Stimulated activated naive CD8-positive, alpha-beta T cell treated with anti-CD3 and anti-CD28 coated beads, Interleukin-15, amount 100 ng/mL, for 72 hours (primary cell): Measurements from ENCODE around the gene ATG7.
"Not testable (repeated sequence)": the region's sequence is repeated elsewhere in the genome, so short reads cannot be mapped to it uniquely, and the experiment has no call there.

Experiments used
- ATAC-seq: fragments of 150-1000 bp; cut with Tn5 transposase; 2 replicates; pipeline ENCODE4 v1.10.0; 2021; ENCODE audit warnings: mild to moderate bottlenecking, moderate library complexity
- DNase-seq, 2 donors: peaks; one replicate each; pipeline ENCODE4 v3.0.0; 2021 to 2022
- H3K27ac Mint-ChIP-seq, 2 donors: one replicate each; pipeline ENCODE4 v1.8.0; 2022; ENCODE audit warnings: mild to moderate bottlenecking in 2 of 2, mixed read lengths in 2 of 2, moderate library complexity in 2 of 2
- H3K27me3 Mint-ChIP-seq: one replicate; pipeline ENCODE4 v1.8.0; 2022; ENCODE audit warnings: mixed read lengths
- H3K4me1 Mint-ChIP-seq: one replicate; pipeline ENCODE4 v1.8.0; 2022; ENCODE audit warnings: mild to moderate bottlenecking, mixed read lengths
- H3K4me3 Mint-ChIP-seq, 2 donors: one replicate each; pipeline ENCODE4 v1.8.0; 2022; ENCODE audit warnings: mild to moderate bottlenecking in 2 of 2, mixed read lengths in 2 of 2, moderate library complexity in 1 of 2
- H3K9me3 Mint-ChIP-seq, 2 donors: one replicate each; pipeline ENCODE4 v1.8.0; 2022; ENCODE audit warnings: mixed read lengths in 2 of 2

The ATG7 gene

GRCh38 chr3:11457135-11457534 is 184.9 kb downstream of the ATG7 start:
- DNase-seq (no peak), ATAC-seq (no peak)
- Mint-ChIP-seq H3K9me3 (no peaks in the 10 kb centered on the region), H3K27ac (no peak overlapping the region), H3K4me3 (no peak overlapping the region), H3K27me3 (no peaks in the 10 kb centered on the region), H3K4me1 (peaks cover 10% of the 10 kb centered on the region)

GRCh38 chr3:11459186-11459824 is 187.1 kb downstream of the ATG7 start:
- Mint-ChIP-seq H3K4me3 (no peak overlapping the region), H3K27ac (no peak overlapping the region), H3K27me3 (no peaks in the 10 kb centered on the region), H3K9me3 (no peaks in the 10 kb centered on the region), H3K4me1 (no peaks in the 10 kb centered on the region)
- ATAC-seq (no peak), DNase-seq (no peak)

GRCh38 chr3:11461226-11461625 is 189.0 kb downstream of the ATG7 start:
- H3K27ac Mint-ChIP-seq = no peak overlapping the region

GRCh38 chr3:11462673-11463072 is 190.5 kb downstream of the ATG7 start:
- not testable (repeated sequence) for DNase-seq, H3K4me3 Mint-ChIP-seq, ATAC-seq, H3K27me3 Mint-ChIP-seq, H3K4me1 Mint-ChIP-seq, H3K27ac Mint-ChIP-seq, H3K9me3 Mint-ChIP-seq

More at GRCh38 chr3:11461226-11461625, 189.0 kb downstream of the ATG7 start:
- H3K4me3 Mint-ChIP-seq = no peak overlapping the region
- H3K27me3 Mint-ChIP-seq = no peaks in the 10 kb centered on the region
- ATAC-seq (no peak), DNase-seq (no peak)
- no peaks in the 10 kb centered on the region for H3K4me1 Mint-ChIP-seq
- H3K9me3 Mint-ChIP-seq = no peaks in the 10 kb centered on the region

- H3K27ac Mint-ChIP-seq = no peak overlapping the region
- H3K4me3 Mint-ChIP-seq = no peak overlapping the region
- DNase-seq (no peak), ATAC-seq (no peak)
- H3K4me1 Mint-ChIP-seq = no peaks in the 10 kb centered on the region
- no peaks in the 10 kb centered on the region for H3K9me3 Mint-ChIP-seq
- H3K27me3 Mint-ChIP-seq = no peaks in the 10 kb centered on the region
Observed at GRCh38 chr3:11463591-11463990, 191.4 kb downstream of the ATG7 start.

GRCh38 chr3:11464356-11464755 is 192.2 kb downstream of the ATG7 start:
- DNase-seq (no peak), ATAC-seq (no peak)
- no peak overlapping the region for H3K4me3 Mint-ChIP-seq
- no peaks in the 10 kb centered on the region for H3K9me3 Mint-ChIP-seq
- no peak overlapping the region for H3K27ac Mint-ChIP-seq
- no peaks in the 10 kb centered on the region for H3K27me3 Mint-ChIP-seq
- no peaks in the 10 kb centered on the region for H3K4me1 Mint-ChIP-seq

- no peak overlapping the region for H3K27ac Mint-ChIP-seq
- no peaks in the 10 kb centered on the region for H3K27me3 Mint-ChIP-seq
- H3K4me1 Mint-ChIP-seq = no peaks in the 10 kb centered on the region
- no peak for ATAC-seq
- H3K4me3 Mint-ChIP-seq = no peak overlapping the region
- H3K9me3 Mint-ChIP-seq = no peaks in the 10 kb centered on the region
- DNase-seq = no peak
Observed at GRCh38 chr3:11465744-11466616, 193.8 kb downstream of the ATG7 start.

- H3K27ac Mint-ChIP-seq = no peak overlapping the region
- no peak for DNase-seq
- no peaks in the 10 kb centered on the region for H3K4me1 Mint-ChIP-seq
- H3K27me3 Mint-ChIP-seq = no peaks in the 10 kb centered on the region
- H3K9me3 Mint-ChIP-seq = no peaks in the 10 kb centered on the region
- no peak for ATAC-seq
- H3K4me3 Mint-ChIP-seq = no peak overlapping the region
Observed at GRCh38 chr3:11467875-11468274, 195.7 kb downstream of the ATG7 start.

GRCh38 chr3:11470031-11470853 is 198.0 kb downstream of the ATG7 start:
- ATAC-seq (no peak), DNase-seq (no peak)
- H3K27ac Mint-ChIP-seq = no peak overlapping the region

GRCh38 chr3:11475324-11475723 is 203.1 kb downstream of the ATG7 start:
- H3K9me3 Mint-ChIP-seq = no peaks in the 10 kb centered on the region
- DNase-seq (no peak), ATAC-seq (no peak)
- H3K4me1 Mint-ChIP-seq = no peaks in the 10 kb centered on the region
- H3K27ac Mint-ChIP-seq = no peak overlapping the region
- no peak overlapping the region for H3K4me3 Mint-ChIP-seq
- no peaks in the 10 kb centered on the region for H3K27me3 Mint-ChIP-seq

More at GRCh38 chr3:11470031-11470853, 198.0 kb downstream of the ATG7 start:
- Mint-ChIP-seq H3K9me3 (no peaks in the 10 kb centered on the region), H3K27me3 (no peaks in the 10 kb centered on the region), H3K4me3 (no peak overlapping the region), H3K4me1 (no peaks in the 10 kb centered on the region)

GRCh38 chr3:11476735-11477144 is 204.5 kb downstream of the ATG7 start:
- no peak for DNase-seq
- Mint-ChIP-seq H3K27ac (no peak overlapping the region), H3K4me3 (no peak overlapping the region), H3K4me1 (no peaks in the 10 kb centered on the region), H3K9me3 (no peaks in the 10 kb centered on the region), H3K27me3 (no peaks in the 10 kb centered on the region)
- ATAC-seq = no peak

- H3K27ac Mint-ChIP-seq = no peak overlapping the region
- DNase-seq (no peak), ATAC-seq (no peak)
- no peaks in the 10 kb centered on the region for H3K9me3 Mint-ChIP-seq
- no peak overlapping the region for H3K4me3 Mint-ChIP-seq
- H3K27me3 Mint-ChIP-seq = no peaks in the 10 kb centered on the region
- H3K4me1 Mint-ChIP-seq = no peaks in the 10 kb centered on the region
Observed at GRCh38 chr3:11477407-11477911, 205.3 kb downstream of the ATG7 start.

GRCh38 chr3:11478167-11478566 is 206.0 kb downstream of the ATG7 start:
- Mint-ChIP-seq H3K27me3 (no peaks in the 10 kb centered on the region), H3K4me1 (no peaks in the 10 kb centered on the region), H3K4me3 (no peak overlapping the region), H3K9me3 (no peaks in the 10 kb centered on the region), H3K27ac (no peak overlapping the region)
- no peak for ATAC-seq
- DNase-seq = no peak

- ATAC-seq (no peak), DNase-seq (no peak)
- H3K4me1 Mint-ChIP-seq = no peaks in the 10 kb centered on the region
- H3K9me3 Mint-ChIP-seq = no peaks in the 10 kb centered on the region
- no peaks in the 10 kb centered on the region for H3K27me3 Mint-ChIP-seq
- no peak overlapping the region for H3K27ac Mint-ChIP-seq
- no peak overlapping the region for H3K4me3 Mint-ChIP-seq
Observed at GRCh38 chr3:11479221-11479620, 207.0 kb downstream of the ATG7 start.

- Mint-ChIP-seq H3K4me3 (no peak overlapping the region), H3K27me3 (no peaks in the 10 kb centered on the region), H3K27ac (no peak overlapping the region), H3K4me1 (no peaks in the 10 kb centered on the region), H3K9me3 (no peaks in the 10 kb centered on the region)
- ATAC-seq (no peak), DNase-seq (no peak)
Observed at GRCh38 chr3:11480663-11481298, 208.6 kb downstream of the ATG7 start.
